GM12873 (cell line): ENCODE results near the gene FOXI3.

ENCODE experiments used
- TF ChIP-seq, protein P1 (sequence below): IDR thresholded peaks from 2 replicates; pipeline ENCODE4 v1.5.1; 2012; ENCODE audit warnings: low read depth, mild to moderate bottlenecking, moderate library complexity, low read length, control low read depth; ENCODE audit not compliant: insufficient read depth; ENCODE audit errors: missing control alignments

The FOXI3 gene

DNA sequence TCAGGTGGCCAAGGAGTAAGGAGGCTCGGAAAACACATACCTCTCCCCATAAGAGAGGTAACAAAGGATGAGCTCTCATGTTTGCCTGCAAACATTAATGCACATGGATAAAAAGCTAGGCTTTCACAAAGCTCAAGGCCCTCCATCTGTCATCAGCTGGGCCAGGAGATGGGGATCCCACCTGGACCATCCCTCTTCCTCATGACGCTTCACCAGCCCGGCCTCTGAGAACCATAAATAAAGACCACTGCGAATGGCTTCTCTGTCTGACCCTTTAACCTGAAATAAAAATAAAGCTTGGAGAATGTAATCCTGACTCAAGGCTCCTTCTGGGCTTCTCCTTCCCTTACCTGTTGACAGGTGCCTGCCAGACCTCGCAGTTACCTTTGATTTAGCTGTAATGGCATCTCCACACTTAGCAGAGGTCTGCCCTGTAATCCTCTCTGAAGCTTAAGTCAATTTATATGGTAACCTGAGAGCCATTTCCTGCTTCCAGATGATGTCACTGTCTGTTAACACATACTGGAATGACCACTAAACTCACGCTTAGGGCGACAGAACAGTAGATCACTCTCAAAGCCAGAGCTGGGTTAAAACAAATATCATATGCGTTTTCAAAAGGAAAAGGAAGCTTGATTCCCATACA is 29.3 kb upstream of the FOXI3 start:
- TF ChIP-seq, protein P1, sequence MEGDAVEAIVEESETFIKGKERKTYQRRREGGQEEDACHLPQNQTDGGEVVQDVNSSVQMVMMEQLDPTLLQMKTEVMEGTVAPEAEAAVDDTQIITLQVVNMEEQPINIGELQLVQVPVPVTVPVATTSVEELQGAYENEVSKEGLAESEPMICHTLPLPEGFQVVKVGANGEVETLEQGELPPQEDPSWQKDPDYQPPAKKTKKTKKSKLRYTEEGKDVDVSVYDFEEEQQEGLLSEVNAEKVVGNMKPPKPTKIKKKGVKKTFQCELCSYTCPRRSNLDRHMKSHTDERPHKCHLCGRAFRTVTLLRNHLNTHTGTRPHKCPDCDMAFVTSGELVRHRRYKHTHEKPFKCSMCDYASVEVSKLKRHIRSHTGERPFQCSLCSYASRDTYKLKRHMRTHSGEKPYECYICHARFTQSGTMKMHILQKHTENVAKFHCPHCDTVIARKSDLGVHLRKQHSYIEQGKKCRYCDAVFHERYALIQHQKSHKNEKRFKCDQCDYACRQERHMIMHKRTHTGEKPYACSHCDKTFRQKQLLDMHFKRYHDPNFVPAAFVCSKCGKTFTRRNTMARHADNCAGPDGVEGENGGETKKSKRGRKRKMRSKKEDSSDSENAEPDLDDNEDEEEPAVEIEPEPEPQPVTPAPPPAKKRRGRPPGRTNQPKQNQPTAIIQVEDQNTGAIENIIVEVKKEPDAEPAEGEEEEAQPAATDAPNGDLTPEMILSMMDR = no peak

DNA sequence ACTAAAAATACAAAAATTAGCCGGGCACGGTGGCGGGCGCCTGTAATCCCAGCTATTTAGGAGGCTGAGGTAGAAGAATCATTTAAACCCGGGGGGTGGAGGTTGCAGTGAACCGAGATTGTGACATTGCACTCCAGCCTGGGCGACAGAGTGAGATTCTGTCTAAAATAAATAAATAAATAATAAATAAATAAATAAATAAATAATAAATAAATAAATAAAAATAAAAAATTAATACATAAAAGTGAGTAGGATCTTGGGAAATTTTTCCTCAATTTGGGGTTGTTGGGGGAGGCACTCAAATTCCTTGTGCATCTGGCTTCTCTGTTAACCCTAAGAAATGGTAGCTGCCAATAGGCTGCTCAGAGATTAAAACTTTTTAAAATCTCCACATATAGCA is 20.3 kb upstream of the FOXI3 start:
- TF ChIP-seq, protein P1 = no peak

DNA sequence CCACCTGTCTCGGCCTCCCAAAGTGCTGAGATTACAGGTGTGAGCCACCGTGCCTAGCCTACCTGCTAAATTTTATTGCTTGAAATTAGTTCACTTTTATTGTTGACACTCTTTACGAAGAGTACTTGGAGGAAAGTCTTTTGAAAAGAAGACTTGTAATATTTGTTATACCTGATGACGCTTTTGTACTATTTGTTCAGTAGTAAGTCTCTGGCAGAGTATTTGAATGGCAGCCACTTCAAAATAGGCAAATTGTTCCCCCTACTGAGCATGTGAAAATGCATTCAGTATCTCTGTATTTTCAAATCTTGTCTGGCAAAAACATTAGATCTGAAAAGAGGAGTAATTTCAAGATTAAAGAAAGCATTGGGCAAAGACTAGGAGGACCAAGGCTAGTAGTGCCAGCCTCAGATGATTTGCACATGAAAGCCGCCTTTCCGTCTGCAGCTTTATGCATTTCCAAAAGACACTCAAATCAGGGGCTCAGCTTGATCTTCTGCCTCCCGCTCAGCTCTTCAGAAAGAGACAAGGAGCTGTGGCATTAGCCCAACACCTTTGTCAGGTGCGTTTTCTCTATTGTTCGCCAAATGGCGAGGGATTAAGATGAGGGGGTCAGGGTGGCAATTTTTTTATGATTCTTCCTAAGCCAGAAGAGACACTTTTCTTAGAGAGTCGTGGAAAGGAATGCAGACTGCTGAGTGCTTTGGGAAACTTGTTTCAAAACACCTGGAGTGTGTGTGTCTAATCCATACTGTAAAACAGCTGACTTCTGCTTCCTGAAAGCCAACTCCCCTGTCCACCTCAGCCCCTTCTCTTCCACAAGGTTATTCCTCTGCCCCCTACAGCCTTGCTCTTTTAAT is 18.8 kb upstream of the FOXI3 start:
- TF ChIP-seq, protein P1 = no peak

DNA sequence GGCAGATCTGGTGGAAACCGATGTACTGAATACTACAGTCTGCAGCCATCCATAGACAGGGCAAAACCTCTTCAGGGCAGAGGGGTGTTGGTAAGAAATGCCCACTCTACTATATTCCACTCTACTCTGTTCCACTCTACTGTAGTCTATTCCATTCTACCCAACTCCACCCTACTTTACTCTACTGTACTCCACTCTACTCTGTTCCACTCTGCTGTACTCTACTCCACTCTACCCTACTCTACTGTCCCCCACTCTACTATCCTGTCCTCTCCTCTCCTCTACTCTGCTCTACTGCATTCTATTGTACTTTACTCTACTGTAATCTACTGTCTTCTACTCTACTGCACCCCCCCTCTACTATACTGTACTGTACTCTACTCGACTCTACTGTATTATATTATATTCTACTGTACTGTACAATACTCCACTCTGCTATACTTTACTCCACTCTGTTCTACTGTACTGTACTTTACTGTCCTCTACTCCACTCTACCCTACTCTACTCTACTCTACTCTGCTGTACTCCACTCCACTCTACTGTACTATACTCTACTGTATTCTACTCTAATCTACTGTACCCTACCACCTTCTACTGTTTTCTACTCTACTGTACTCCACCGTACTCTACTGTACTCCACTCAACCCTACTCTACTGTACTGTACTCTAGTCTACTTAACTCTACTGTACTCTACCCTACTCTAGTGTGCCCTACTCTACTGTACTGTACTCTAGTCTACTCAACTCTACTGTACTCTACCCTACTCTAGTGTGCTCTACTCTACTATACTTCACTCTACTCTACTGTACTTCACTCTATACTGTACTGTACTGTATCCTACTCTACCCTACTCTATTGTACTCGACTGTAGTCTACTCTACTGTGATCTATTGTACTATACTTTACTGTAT is 17.0 kb upstream of the FOXI3 start:
- TF ChIP-seq, protein P1 = no peak

DNA sequence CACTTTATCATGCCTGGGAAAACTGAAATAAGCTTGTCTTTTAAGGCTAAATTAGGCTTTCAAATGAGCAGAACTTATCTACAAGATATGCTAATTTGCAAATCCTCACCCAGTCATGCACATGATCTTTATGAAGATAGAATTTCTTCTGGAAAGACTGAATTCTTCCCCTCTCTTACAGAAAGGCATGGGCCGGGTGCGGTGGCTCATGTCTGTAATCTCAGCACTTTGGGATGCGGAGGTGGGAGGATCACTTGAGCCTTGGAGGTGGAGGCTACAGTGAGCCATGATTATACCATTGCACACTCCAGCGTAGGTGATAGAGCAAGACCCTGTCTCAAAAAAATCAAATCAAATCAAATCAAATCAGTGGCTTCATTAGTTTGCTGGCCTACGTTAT is 11.7 kb upstream of the FOXI3 start:
- TF ChIP-seq, protein P1 = no peak

DNA sequence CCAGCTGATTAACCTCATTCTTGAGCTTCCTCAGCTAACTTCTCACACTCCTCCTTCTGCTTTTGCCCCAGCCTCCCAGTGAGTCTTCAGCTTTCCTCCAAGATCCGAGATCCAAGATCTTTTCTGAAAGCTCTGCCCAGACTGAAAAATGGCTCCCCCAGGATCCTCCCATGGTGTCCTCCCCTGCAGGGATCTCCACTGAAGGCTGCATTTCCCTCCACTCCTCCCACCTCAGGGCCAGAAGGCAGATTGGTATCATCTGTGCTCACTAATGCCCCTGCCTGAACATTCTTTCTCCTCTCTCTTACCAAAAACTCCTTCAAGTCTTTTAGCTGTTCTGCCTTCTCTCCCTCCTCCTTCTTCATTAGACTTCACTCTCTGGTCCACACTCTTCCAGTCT is 6.1 kb upstream of the FOXI3 start:
- TF ChIP-seq, protein P1 = no peak
